Endothelial cell of umbilical vein (primary cell): ENCODE measurements around the gene FRMD4A. TPM values are rescaled to one million over a fixed set of nuclear protein-coding genes. Genes with fewer than 3 reads are reported as not detected.

Experiments
- BruUV-seq: library from RNA; stranded (reverse); fragments of 400-500 nt; replicated peaks from 2 replicates; lab custom pipeline; 2021; lab: Mats Ljungman, UMichigan
- CTCF ChIA-PET: fragments of 300-600, 350-600 bp; sonication (Branson Sonifier 250); formaldehyde crosslinking; loops from one replicate; lab custom pipeline; 2021; ENCODE audit warnings: antibody characterized with exemption, inconsistent platforms; lab: Charles Lee
- POLR2A ChIA-PET: fragments of 300-600, 350-600 bp; sonication (Branson Sonifier 250); formaldehyde crosslinking; loops from one replicate; lab custom pipeline; 2021; ENCODE audit warnings: antibody characterized with exemption, inconsistent platforms; lab: Charles Lee
- DNase-seq: peaks from one replicate; pipeline ENCODE4 v3.0.0-alpha.2; 2011; ENCODE audit warnings: low read depth, low spot score
- FAIRE-seq: peaks from 2 replicates; lab custom pipeline; 2011; peaks lifted over from hg19 to GRCh38; lab: Jason Lieb, UNC
- H2AFZ ChIP-seq: 2 replicates; pipeline ENCODE4 v1.6.0; 2012; ENCODE audit warnings: low read depth, low read length, control low read depth, inconsistent platforms
- H3K27ac ChIP-seq: 2 replicates; pipeline ENCODE4 v1.5.1; 2011; ENCODE audit warnings: low read depth, mild to moderate bottlenecking, control low read depth, low read length, moderate library complexity; ENCODE audit not compliant: insufficient read depth
- H3K27me3 ChIP-seq, 2 experiments: 2 replicates each; pipeline versions ENCODE4 v1.6.0 to v1.6.1; 2011; ENCODE audit warnings: low read length in 2 of 2, mixed read lengths in 1 of 2; ENCODE audit not compliant: control insufficient read depth in 2 of 2, insufficient read depth in 2 of 2
- H3K36me3 ChIP-seq, 2 experiments: 2 replicates in 1 of 2; 3 replicates in 1 of 2; pipeline ENCODE4 v1.5.1; 2011; ENCODE audit warnings: low read length in 2 of 2, mild to moderate bottlenecking in 1 of 2, moderate library complexity in 1 of 2; ENCODE audit not compliant: control insufficient read depth in 2 of 2, insufficient read depth in 2 of 2; ENCODE audit errors: extremely low read depth in 1 of 2
- H3K4me1 ChIP-seq: 3 replicates; pipeline ENCODE4 v1.5.1; 2011; ENCODE audit warnings: mild to moderate bottlenecking, low read length; ENCODE audit not compliant: control insufficient read depth, insufficient read depth; ENCODE audit errors: extremely low read depth
- H3K4me2 ChIP-seq: 2 replicates; pipeline ENCODE4 v1.6.1; 2011; ENCODE audit warnings: low read length, control low read depth, mixed read lengths; ENCODE audit not compliant: insufficient read depth
- H3K4me3 ChIP-seq, 3 experiments: fragments of 200-600 bp in 1 of 3; sonication (generic), shearing (Covaris generic) in 1 of 3; replicated peaks in 1 of 3; 2 replicates each; pipeline ENCODE4 v1.5.1; 2011 to 2016; ENCODE audit warnings: control low read depth in 3 of 3, low read length in 3 of 3, mild to moderate bottlenecking in 2 of 3, inconsistent platforms in 1 of 3, low read depth in 1 of 3, moderate library complexity in 1 of 3; ENCODE audit not compliant: insufficient read depth in 1 of 3
- H3K79me2 ChIP-seq: 2 replicates; pipeline ENCODE4 v1.6.0; 2012; ENCODE audit warnings: low read length, inconsistent platforms; ENCODE audit not compliant: control insufficient read depth, insufficient read depth
- H3K9ac ChIP-seq: replicated peaks from 2 replicates; pipeline ENCODE3; 2011; ENCODE audit warnings: low read length, control low read depth; ENCODE audit not compliant: insufficient read depth; ENCODE audit errors: extremely low read depth
- H3K9me1 ChIP-seq: replicated peaks from 3 replicates; pipeline ENCODE4 v1.6.0; 2011; ENCODE audit warnings: mild to moderate bottlenecking, low read length; ENCODE audit not compliant: control insufficient read depth, insufficient read depth; ENCODE audit errors: extremely low read depth
- H3K9me3 ChIP-seq: replicated peaks from 2 replicates; pipeline ENCODE4 v1.5.1; 2012; ENCODE audit warnings: low read length, inconsistent platforms; ENCODE audit not compliant: control insufficient read depth, insufficient read depth
- H4K20me1 ChIP-seq: replicated peaks from 2 replicates; pipeline ENCODE3; 2011; ENCODE audit warnings: mild to moderate bottlenecking, low read length; ENCODE audit not compliant: control insufficient read depth, insufficient read depth; ENCODE audit errors: extremely low read depth
- CTCF ChIP-seq, 2 donors: IDR thresholded peaks; 1 replicate in 1 of 2; 2 replicates in 1 of 2; pipeline ENCODE4 v1.5.1; 2011; ENCODE audit warnings: low read length in 2 of 2, mild to moderate bottlenecking in 2 of 2, moderate library complexity in 2 of 2, control low read depth in 1 of 2, inconsistent platforms in 1 of 2, low read depth in 1 of 2; ENCODE audit not compliant: insufficient read depth in 1 of 2; ENCODE audit errors: extremely low read depth in 1 of 2
- EZH2 ChIP-seq: IDR thresholded peaks from 2 replicates; pipeline ENCODE4 v1.6.1; 2012; ENCODE audit warnings: borderline replicate concordance, low read depth, mild to moderate bottlenecking, moderate library complexity, low read length, inconsistent platforms; ENCODE audit not compliant: severe bottlenecking
- FOS ChIP-seq: IDR thresholded peaks from 2 replicates; pipeline ENCODE4 v1.6.1; 2011; ENCODE audit warnings: mild to moderate bottlenecking, low read length, moderate library complexity, borderline replicate concordance; ENCODE audit not compliant: insufficient read depth
- GATA2 ChIP-seq: IDR thresholded peaks from 2 replicates; pipeline ENCODE4 v1.7.0; 2011; ENCODE audit warnings: low read depth, mild to moderate bottlenecking, moderate library complexity, mixed read lengths, low read length; ENCODE audit not compliant: insufficient read length, insufficient read depth
- JUN ChIP-seq: IDR thresholded peaks from 2 replicates; pipeline ENCODE4 v1.6.1; 2011; ENCODE audit warnings: borderline replicate concordance, low read depth; ENCODE audit not compliant: insufficient read length, insufficient read depth
- MAX ChIP-seq: IDR thresholded peaks from 2 replicates; pipeline ENCODE4 v1.6.1; 2011; ENCODE audit not compliant: insufficient read depth, insufficient read length
- MYC ChIP-seq: IDR thresholded peaks from one replicate; pipeline ENCODE4 v1.6.1; 2011; ENCODE audit warnings: mild to moderate bottlenecking, low read depth, low read length
- POLR2A ChIP-seq: IDR thresholded peaks from 2 replicates; pipeline ENCODE4 v1.6.1; 2012; ENCODE audit warnings: low read depth, mild to moderate bottlenecking, control low read depth, low read length
- POLR2AphosphoS5 ChIP-seq: IDR thresholded peaks from 2 replicates; pipeline ENCODE4 v1.6.1; 2012; ENCODE audit warnings: low read depth, mild to moderate bottlenecking, control low read depth, low read length, moderate library complexity; ENCODE audit not compliant: insufficient read depth
- dilution Hi-C: fragments of 300-500 bp; cut with MboI; formaldehyde crosslinking; loops from one replicate; pipeline ENCODE4 v1.15.0; 2019; ENCODE audit warnings: low sequenced_read_pairs; ENCODE audit not compliant: extremely low pct_ligation_motif_present
- intact Hi-C: fragments of 100-400 bp; cut with micrococcal nuclease; formaldehyde crosslinking; loops from one replicate; pipeline ENCODE4 v1.10.0; 2022
- polyA plus RNA-seq, 4 experiments: library from polyadenylated mRNA; depleted of rRNA in 3 of 4; stranded (reverse) in 3 of 4; unstranded in 1 of 4; fragments of >200 nt; gene quantifications; 2 replicates each; pipeline versions ENCODE4 v1.2.1 to v1.2.3, GENCODE V29; 2011 to 2012; ENCODE audit warnings: missing spikeins in 1 of 4
- total RNA-seq: library from RNA; stranded (reverse); gene quantifications from 2 replicates; pipeline ENCODE4 v1.2.3, GENCODE V29; 2021

The FRMD4A gene
- total and polyA plus RNA-seq, 2 donors (not counting 3 experiments of a cell fraction or from before 2014, with no cell fraction given), result 123 to 148 TPM

DNA sequence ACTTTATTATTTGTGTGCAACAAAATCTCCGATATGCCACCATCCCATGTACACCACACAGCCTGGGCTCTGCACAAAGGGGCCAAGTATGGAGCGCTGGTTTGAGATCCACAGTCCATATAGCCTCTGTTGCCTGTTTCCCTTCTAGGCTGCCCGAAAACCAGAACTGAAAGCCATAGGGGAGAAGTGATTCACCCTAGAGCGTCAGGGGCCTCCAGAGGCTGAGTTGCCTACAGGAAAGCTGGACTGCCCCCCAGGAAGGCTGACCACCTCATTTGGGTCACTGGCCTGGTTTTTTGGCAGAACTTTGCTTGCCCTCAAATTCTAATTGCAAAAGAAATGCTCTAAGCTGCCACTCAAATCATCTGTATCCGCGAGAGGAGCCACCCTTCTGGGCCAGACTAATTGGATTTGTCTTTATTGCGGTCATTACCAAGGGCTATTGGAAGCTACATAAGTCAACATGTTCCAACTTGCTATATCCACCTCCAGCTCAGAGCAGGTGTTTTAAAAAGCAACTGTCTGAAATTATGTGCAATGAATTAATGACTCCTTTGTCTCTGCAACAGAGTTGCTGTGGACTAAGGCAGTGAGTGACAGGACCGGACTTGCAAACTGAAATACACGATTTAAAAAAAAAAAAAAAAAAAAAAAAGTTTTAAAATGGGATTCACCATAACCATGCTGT is 28.3 kb upstream of the FRMD4A start:
- FAIRE-seq (no peak), DNase-seq (no peak)
- Histone ChIP-seq H3K27ac (no peak overlapping the region), H3K27me3 (peaks cover 8 to 10% of the 10 kb centered on the region in 2 experiments), H3K9me3 (no peaks in the 10 kb centered on the region), H3K4me3 (no peak overlapping the region), H3K36me3 (no peaks in the 10 kb centered on the region), H3K4me2 (no peak overlapping the region), H3K4me1 (no peaks in the 10 kb centered on the region), H3K9ac (no peak overlapping the region), H3K9me1 (no peaks in the 10 kb centered on the region), H4K20me1 (no peaks in the 10 kb centered on the region), H2AFZ (no peak overlapping the region), H3K79me2 (no peaks in the 10 kb centered on the region)
- no peak for TF ChIP-seq MYC
- TF ChIP-seq EZH2, result no peak
- TF ChIP-seq JUN, result no peak
- TF ChIP-seq POLR2A, result no peak
- TF ChIP-seq POLR2AphosphoS5, result no peak
- no peak for TF ChIP-seq MAX
- TF ChIP-seq GATA2, result no peak
- TF ChIP-seq FOS, result no peak
- TF ChIP-seq CTCF (IDR thresholded peaks at IDR 0.05; ENCODE audit: extremely low read depth in 1 of 2, insufficient read depth in 1 of 2, low read depth in 1 of 2, low read length in 2 of 2), result no peak
- ChIA-PET CTCF (interaction anchor here (0.6 to 1.5 kb wide), 4 partner anchors 123 to 1189 kb away, joined by 4 to 6 read pairs (median 4); no protein-coding TSS in a partner anchor), POLR2A (no interaction called here)
- dilution Hi-C loops, result no loop called here
- intact Hi-C loops, result no loop called here
- BruUV-seq, result no TSS peak
